Fibroblast of lung (primary cell): ENCODE results near the gene NTNG1. TPM values are rescaled to one million over a fixed set of nuclear protein-coding genes. Genes with fewer than 3 reads are reported as not detected.
A peak's percentile ranks its signal among the peaks of the same experiment; 100 is the strongest.

Experiments used
- DNase-seq, 2 donors: peaks; one replicate each; pipeline versions ENCODE4 v3.0.0 to v3.0.0-alpha.2; 2010; ENCODE audit warnings: low read depth in 2 of 2
- H2AFZ ChIP-seq: 2 replicates; pipeline ENCODE4 v1.5.1; 2012; ENCODE audit warnings: low read length, control low read depth, inconsistent platforms
- H3K27ac ChIP-seq: 2 replicates; pipeline ENCODE4 v1.5.1; 2011; ENCODE audit warnings: low read length, control low read depth; ENCODE audit not compliant: insufficient read depth
- H3K27me3 ChIP-seq: 2 replicates; pipeline ENCODE4 v1.5.1; 2011; ENCODE audit warnings: mild to moderate bottlenecking, low read length; ENCODE audit not compliant: control insufficient read depth, insufficient read depth
- H3K36me3 ChIP-seq: 2 replicates; pipeline ENCODE4 v1.5.1; 2011; ENCODE audit warnings: low read length; ENCODE audit not compliant: control insufficient read depth, insufficient read depth
- H3K4me1 ChIP-seq: 2 replicates; pipeline ENCODE4 v1.5.1; 2011; ENCODE audit warnings: low read length; ENCODE audit not compliant: control insufficient read depth, insufficient read depth; ENCODE audit errors: extremely low read depth
- H3K4me2 ChIP-seq: 2 replicates; pipeline ENCODE4 v1.5.1; 2011; ENCODE audit warnings: low read length, control low read depth; ENCODE audit not compliant: insufficient read depth; ENCODE audit errors: extremely low read depth
- H3K4me3 ChIP-seq, 4 experiments: fragments of 200-600 bp in 1 of 4; sonication (generic) in 1 of 4; replicated peaks in 1 of 4; 2 replicates each; pipeline ENCODE4 v1.5.1; 2011 to 2016; ENCODE audit warnings: low read length in 4 of 4, low read depth in 3 of 4, mild to moderate bottlenecking in 3 of 4, control low read depth in 2 of 4, inconsistent platforms in 1 of 4, mixed read lengths in 1 of 4; ENCODE audit not compliant: insufficient read depth in 1 of 4; ENCODE audit errors: control extremely low read depth in 1 of 4
- H3K79me2 ChIP-seq: 2 replicates; pipeline ENCODE4 v1.5.1; 2012; ENCODE audit warnings: mild to moderate bottlenecking, low read length, inconsistent platforms; ENCODE audit not compliant: control insufficient read depth, insufficient read depth
- H3K9ac ChIP-seq: 2 replicates; pipeline ENCODE4 v1.5.1; 2011; ENCODE audit warnings: mild to moderate bottlenecking, low read length, control low read depth; ENCODE audit not compliant: insufficient read depth
- H3K9me3 ChIP-seq: 2 replicates; pipeline ENCODE4 v1.5.1; 2012; ENCODE audit warnings: low read depth, low read length; ENCODE audit not compliant: control insufficient read depth, insufficient read depth
- H4K20me1 ChIP-seq: 2 replicates; pipeline ENCODE4 v1.5.1; 2011; ENCODE audit warnings: low read length; ENCODE audit not compliant: control insufficient read depth, insufficient read depth; ENCODE audit errors: extremely low read depth
- CTCF ChIP-seq, 2 donors: IDR thresholded peaks in 1 of 2; conservative IDR thresholded peaks in 1 of 2; 1 replicate in 1 of 2; 2 replicates in 1 of 2; pipeline ENCODE4 v1.5.1; 2011 to 2012; ENCODE audit warnings: low read length in 2 of 2, control low read depth in 1 of 2, inconsistent platforms in 1 of 2, low read depth in 1 of 2, mild to moderate bottlenecking in 1 of 2
- EZH2 ChIP-seq: IDR thresholded peaks from 2 replicates; pipeline ENCODE4 v1.5.1; 2012; ENCODE audit warnings: low read length, control low read depth, mild to moderate bottlenecking; ENCODE audit errors: missing control alignments
- polyA plus RNA-seq, 2 donors: library from polyadenylated mRNA; depleted of rRNA in 1 of 2; stranded (reverse) in 1 of 2; unstranded in 1 of 2; fragments of >200 nt; gene quantifications; 2 replicates each; pipeline ENCODE4 v1.2.1, GENCODE V29; 2011 to 2012; ENCODE audit warnings: missing spikeins in 1 of 2
- total RNA-seq: library from RNA; depleted of rRNA; stranded (reverse); fragments of >200 nt; gene quantifications from 2 replicates; pipeline ENCODE4 v1.2.1, GENCODE V29; 2014

Gene NTNG1
- total and polyA plus RNA-seq, 2 donors (not counting 1 experiment from before 2014, with no cell fraction given) = 0.82 to 8.6 TPM

GRCh38 chr1:107467811-107468210, 327.0 kb downstream of the NTNG1 start:
- Histone ChIP-seq H2AFZ (no peak overlapping the region), H3K4me2 (no peak overlapping the region), H3K4me3 (no peak overlapping the region), H3K9me3 (no peaks in the 10 kb centered on the region), H3K4me1 (no peaks in the 10 kb centered on the region), H3K79me2 (no peaks in the 10 kb centered on the region), H3K27ac (no peak overlapping the region), H4K20me1 (no peaks in the 10 kb centered on the region), H3K36me3 (no peaks in the 10 kb centered on the region), H3K27me3 (no peaks in the 10 kb centered on the region), H3K9ac (no peak overlapping the region)
- DNase-seq = no peak
- TF ChIP-seq CTCF (conservative IDR thresholded peaks at IDR 0.05 in 1 of 2, IDR thresholded peaks at IDR 0.05 in 1 of 2; ENCODE audit: low read depth in 1 of 2, low read length in 2 of 2) = no peak
- TF ChIP-seq EZH2 = no peak

- Histone ChIP-seq H3K4me3 (no peak overlapping the region), H3K27me3 (no peaks in the 10 kb centered on the region), H2AFZ (no peak overlapping the region), H3K36me3 (no peaks in the 10 kb centered on the region), H3K9me3 (no peaks in the 10 kb centered on the region), H3K79me2 (no peaks in the 10 kb centered on the region), H3K4me1 (no peaks in the 10 kb centered on the region), H4K20me1 (no peaks in the 10 kb centered on the region), H3K4me2 (no peak overlapping the region), H3K9ac (no peak overlapping the region), H3K27ac (no peak overlapping the region)
- no peak for TF ChIP-seq CTCF (conservative IDR thresholded peaks at IDR 0.05 in 1 of 2, IDR thresholded peaks at IDR 0.05 in 1 of 2; ENCODE audit: low read depth in 1 of 2, low read length in 2 of 2)
- TF ChIP-seq EZH2 = no peak
- DNase-seq = no peak
Observed at GRCh38 chr1:107473065-107473464, 332.2 kb downstream of the NTNG1 start.

- Histone ChIP-seq H3K79me2 (no peaks in the 10 kb centered on the region), H3K4me2 (no peak overlapping the region), H3K27ac (no peak overlapping the region), H3K9me3 (no peaks in the 10 kb centered on the region), H3K27me3 (no peaks in the 10 kb centered on the region), H3K4me1 (no peaks in the 10 kb centered on the region), H3K4me3 (no peak overlapping the region), H3K36me3 (no peaks in the 10 kb centered on the region), H4K20me1 (no peaks in the 10 kb centered on the region), H2AFZ (no peak overlapping the region), H3K9ac (no peak overlapping the region)
- no peak for TF ChIP-seq EZH2
- TF ChIP-seq CTCF (conservative IDR thresholded peaks at IDR 0.05 in 1 of 2, IDR thresholded peaks at IDR 0.05 in 1 of 2; ENCODE audit: low read depth in 1 of 2, low read length in 2 of 2) = no peak
- peak; percentile 39 to 40 for DNase-seq
Observed at GRCh38 chr1:107474877-107475612, 334.2 kb downstream of the NTNG1 start.
